HG03521 (cell line): ENCODE data around the gene CNBD2.
"Not testable (repeated sequence)": the region's sequence is repeated elsewhere in the genome, so short reads cannot be mapped to it uniquely, and the experiment has no call there.

ENCODE experiments used
- ATAC-seq: cut with Tn5 transposase; IDR thresholded peaks from one replicate; pipeline ENCODE4 v1.9.1; 2021; ENCODE audit warnings: mild to moderate bottlenecking, moderate library complexity; ENCODE audit not compliant: unreplicated experiment

Gene CNBD2

GRCh38 chr20:36018208-36018988, 50.0 kb downstream of the CNBD2 start:
- no peak for ATAC-seq

GRCh38 chr20:36026131-36026530, 57.7 kb downstream of the CNBD2 start:
- ATAC-seq, result not testable (repeated sequence)

DNA sequence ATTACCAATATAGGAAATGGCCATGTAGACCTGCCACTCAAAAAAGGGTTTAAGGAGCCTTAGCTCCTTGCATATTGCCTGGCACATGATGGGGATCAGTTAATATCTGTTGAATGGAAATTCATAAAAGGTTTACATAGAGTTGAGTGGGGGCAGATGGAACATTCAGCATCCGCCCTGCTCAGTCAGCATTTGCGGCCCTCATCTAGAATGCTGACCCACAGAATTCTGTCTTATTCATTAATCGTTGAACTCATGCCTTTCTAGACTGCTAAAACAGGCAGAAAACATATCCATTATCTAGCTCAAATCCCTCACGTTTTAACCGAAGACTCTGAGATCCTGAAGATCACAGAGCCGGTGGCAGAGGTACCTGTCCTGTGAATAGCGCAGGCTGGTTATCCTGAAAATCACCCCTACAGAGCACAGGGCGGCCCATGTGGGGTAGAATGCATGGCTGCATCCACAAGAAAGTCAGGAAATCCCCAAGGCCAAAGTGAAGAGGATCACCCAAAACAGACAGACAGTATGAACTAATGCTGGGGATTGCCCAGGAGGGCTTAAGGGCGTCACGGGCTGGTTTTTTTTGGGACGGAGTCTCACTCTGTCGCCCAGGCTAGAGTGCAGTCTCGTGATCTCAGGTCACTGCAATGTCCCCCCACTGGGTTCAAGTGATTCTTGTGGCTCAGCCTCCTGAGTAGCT, 59.9 kb downstream of the CNBD2 start:
- ATAC-seq, result no peak

GRCh38 chr20:36030149-36030548, 61.8 kb downstream of the CNBD2 start:
- no peak for ATAC-seq

DNA sequence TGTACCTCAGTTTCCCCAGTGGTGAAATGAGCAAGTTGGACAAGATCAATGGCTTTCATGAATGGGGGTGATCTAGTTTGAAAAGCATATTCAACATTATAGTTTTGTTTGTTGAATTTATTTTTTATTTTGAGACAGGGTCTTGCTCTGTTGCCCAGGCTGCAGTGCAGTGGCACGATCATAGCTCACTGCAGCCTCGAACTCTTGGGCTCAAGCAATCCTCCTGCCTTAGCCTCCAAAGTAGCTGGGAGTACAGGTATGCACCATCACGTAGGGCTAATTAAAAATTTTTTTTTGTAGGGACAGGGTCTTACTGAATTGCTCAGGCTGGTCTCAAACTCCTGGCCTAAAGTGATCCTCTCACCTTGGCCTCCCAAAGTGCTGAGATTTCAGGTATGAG, 63.4 kb downstream of the CNBD2 start:
- no peak for ATAC-seq

DNA sequence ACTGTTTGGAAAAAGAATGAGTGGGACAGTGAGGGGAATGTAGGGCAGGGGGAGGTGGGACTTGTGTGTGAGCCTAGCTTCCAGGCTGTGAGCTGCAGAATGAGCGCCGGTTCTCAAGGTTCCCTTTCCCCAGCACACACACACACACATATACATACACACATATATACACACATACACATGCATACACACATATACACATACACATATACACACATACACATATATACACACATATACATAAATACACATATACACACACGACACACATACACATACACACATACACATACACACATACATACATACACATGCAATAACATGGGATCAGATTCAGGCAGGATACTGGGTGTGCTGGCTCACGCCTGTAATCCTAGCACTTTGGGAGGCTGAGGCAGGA, 66.5 kb downstream of the CNBD2 start:
- no peak for ATAC-seq

DNA sequence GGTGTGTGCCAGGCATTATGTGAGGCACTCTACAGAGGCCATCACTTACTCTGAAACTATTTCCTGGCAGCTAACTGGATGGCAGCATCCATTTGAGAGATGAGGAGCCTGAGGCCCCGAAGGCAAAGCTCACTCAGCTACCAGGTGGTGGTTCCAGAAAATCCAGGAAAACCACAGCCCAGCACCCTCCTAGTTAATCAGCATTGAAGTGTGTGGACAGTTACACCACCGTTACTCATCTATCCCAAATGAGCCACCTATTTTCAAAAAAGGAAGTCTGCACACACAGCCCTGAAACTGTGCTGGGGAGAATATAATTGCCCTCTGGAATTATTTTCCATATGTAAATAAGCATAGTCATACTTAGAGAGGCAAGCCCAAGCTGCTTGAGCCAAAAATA, 67.4 kb downstream of the CNBD2 start:
- ATAC-seq, result no peak

DNA sequence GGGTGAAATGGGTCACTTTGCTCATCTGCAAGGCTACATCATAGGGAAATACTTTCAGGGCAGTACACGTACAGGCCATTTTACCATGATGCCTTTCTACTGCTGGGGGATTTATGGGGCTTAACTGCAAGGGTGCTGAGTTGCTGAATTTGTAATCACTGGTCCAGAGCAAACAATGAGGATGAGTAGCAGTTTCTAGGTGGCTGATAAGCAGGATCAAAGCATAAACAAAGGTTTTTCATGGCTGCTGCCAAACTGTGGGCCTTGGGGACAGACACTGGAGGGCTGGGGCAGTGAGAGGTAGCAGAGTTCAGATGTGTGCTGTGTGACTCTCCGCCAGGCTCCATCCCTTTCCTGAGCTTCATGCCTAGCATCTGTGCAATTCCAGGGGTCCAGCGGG, 68.3 kb downstream of the CNBD2 start:
- ATAC-seq, result no peak

DNA sequence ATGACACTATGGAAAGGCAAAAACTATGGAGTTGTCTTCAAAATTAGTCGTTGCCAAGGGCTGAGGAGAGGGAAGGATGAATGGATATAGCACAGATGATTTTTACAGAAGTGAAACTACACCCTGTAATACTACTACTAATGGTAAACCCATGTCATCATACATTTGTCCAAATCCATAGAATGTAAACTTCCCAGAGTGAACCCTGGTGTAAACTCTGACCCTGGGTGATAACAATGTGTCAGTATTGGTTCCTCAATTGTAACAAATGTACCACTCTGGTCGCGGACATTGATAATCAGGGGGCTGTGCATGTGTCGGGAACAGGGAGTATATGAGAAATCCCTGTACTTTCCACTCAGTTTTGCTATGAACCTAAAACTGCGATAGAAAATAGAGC, 72.2 kb downstream of the CNBD2 start:
- ATAC-seq, result no peak

GRCh38 chr20:36043441-36043840, 75.1 kb downstream of the CNBD2 start:
- ATAC-seq, result no peak

GRCh38 chr20:36043892-36044515, 75.6 kb downstream of the CNBD2 start:
- ATAC-seq, result no peak

DNA sequence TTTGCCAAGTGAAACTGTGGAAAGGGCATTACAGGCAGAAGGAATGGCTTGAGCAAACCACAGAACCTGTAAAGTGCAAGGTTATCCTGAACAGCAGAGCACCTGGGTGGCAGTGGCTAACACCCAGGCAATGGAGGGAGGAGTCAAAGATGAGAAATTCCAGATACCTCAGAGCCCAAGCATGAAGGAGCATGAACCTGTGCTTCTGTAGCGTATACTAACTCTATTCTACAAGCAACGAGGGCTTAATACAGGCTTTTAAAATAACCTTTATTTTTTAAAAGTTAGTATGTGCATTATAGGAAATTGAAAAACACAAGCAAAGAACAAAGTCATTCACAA, 77.0 kb downstream of the CNBD2 start:
- ATAC-seq, result no peak

DNA sequence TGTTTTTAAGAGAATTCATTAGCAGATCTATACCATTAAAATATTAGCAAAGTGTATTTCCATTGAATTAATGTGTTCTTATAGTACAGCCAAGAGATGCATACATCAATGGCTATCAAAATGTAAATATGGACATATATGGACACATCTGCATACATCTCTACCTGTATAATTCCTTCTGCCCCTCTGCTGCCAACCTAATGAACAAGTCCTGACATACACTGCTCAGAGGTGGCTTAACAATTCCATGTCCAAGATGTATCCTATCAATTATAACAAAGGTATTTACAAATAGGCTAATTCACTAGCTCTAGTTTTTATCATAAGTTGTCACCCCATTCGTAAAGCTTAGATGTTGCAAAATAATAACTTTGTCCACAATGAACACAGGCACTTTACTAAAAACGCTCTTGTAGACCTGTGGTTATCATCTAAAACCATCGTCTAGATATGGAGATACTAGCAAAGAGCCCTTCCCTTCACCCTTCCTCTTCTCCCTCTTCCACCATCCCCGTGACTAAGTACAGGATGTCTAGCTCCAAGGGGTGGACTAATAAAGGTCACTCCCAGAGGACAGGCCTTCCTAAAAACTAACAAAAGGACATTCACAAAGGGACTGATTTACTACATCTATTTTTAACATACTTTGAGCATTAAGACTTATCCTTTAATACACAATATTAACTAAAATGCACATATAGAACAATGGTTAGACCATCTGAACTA, 77.8 kb downstream of the CNBD2 start:
- ATAC-seq, result not testable (repeated sequence)

DNA sequence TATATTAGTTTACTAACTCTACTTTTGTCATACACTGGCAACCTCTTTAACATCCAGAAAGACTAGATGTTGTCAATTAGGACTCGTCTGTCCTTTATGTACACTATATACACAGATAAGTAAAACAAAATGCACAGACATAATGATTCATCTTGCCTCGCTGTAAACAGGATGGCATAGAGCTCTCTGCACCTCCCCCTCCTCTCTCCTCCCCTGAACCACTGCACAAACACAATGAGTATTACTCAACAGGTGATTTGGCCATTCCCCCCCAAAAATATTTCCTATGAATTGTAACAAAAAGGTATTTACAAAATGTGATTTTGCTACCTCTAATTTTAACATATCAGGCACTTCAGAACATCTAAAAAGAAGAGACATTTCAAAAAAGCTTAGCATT, 81.0 kb downstream of the CNBD2 start:
- not testable (repeated sequence) for ATAC-seq

- peak; percentile 88 for ATAC-seq
Observed at GRCh38 chr20:36050436-36051317, 82.3 kb downstream of the CNBD2 start.

- no peak for ATAC-seq
Observed at GRCh38 chr20:36051318-36052116, 83.1 kb downstream of the CNBD2 start.

- no peak for ATAC-seq
Observed at GRCh38 chr20:36052117-36052513, 83.7 kb downstream of the CNBD2 start.

DNA sequence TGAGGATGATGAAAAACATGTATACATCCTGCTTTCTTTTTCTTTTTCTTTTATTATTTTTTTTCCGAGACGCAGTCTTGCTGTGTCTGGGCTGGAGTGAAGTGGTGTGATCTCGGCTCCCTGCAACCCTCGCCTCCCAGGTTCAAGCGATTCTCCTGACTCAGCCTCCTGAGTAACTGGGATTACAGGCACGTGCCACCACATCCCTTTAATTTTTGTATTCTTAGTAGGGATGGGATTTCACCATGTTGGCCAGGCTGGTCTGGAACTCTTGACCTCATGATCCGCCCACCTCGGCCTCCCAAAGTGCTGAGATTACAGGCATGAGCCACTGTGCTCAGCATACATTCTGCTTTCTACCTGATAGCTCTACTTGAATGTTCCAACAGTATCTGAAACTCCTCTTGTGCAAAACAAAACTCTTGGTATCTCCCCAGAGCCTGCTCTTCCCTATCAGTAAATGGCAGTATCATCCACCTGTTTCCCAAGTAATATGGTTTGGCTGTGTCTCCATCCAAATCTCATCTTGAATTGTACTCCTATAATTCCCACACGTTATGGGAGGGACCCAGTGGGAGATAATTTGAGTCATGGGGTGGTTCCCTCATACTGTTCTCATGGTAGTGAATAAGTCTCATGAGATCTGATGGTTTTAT, 85.6 kb downstream of the CNBD2 start:
- ATAC-seq, result not testable (repeated sequence)

- ATAC-seq, result no peak
Observed at GRCh38 chr20:36055145-36055544, 86.8 kb downstream of the CNBD2 start.
